ENCODE data around the gene PCNX1. TPM values are rescaled to one million over a fixed set of nuclear protein-coding genes. Genes with fewer than 3 reads are reported as not detected.

Gene PCNX1
- total RNA-seq, 2 experiments from 2014 or later = 32.7 to 42.6 TPM

- Mint-ChIP-seq H3K27me3 (peaks cover 1% of the 10 kb centered on the region), H3K9me3 (peaks cover 3% of the 10 kb centered on the region), H3K4me1 (ENCODE audit: low read depth) (peaks cover 50% of the 10 kb centered on the region), H3K36me3 (ENCODE audit: low read depth) (no peaks in the 10 kb centered on the region), H3K4me3 (no peak overlapping the region), H3K27ac (no peak overlapping the region)
- ATAC-seq (no peak), DNase-seq (no peak)
- intact Hi-C loops (cut with micrococcal nuclease) = no loop called here
- POLR2A ChIA-PET = interaction anchor here (4.2 kb wide), 1 partner anchor 9 kb away, joined by 16 read pairs; the partner anchor contains the start of gene PCNX1
- CTCF ChIA-PET = interaction anchor here (0.9 to 2.4 kb wide), 4 partner anchors 9 to 81 kb away, joined by 3 to 8 read pairs (median 6); partner anchors contain the start of gene PCNX1
- TF ChIP-seq CTCF (IDR thresholded peaks at IDR 0.05) = no peak
Observed at GRCh38 chr14:70898111-70898745, 9.0 kb upstream of the PCNX1 start.

- no peak for ATAC-seq
- ChIA-PET CTCF (interaction anchor here (1.1 to 5.2 kb wide), 7 partner anchors 12 to 83 kb away, joined by 3 to 21 read pairs (median 9); no protein-coding TSS in a partner anchor), POLR2A (interaction anchor here (1.1 to 12.3 kb wide), 3 partner anchors 8 to 17 kb away, joined by 3 to 163 read pairs (median 3); no protein-coding TSS in a partner anchor)
- Mint-ChIP-seq H3K4me3 (no peak overlapping the region), H3K36me3 (ENCODE audit: low read depth) (no peaks in the 10 kb centered on the region), H3K9me3 (peaks cover 2% of the 10 kb centered on the region), H3K27ac (peak overlapping the region; percentile 54), H3K27me3 (peaks cover under 1% of the 10 kb centered on the region), H3K4me1 (ENCODE audit: low read depth) (peaks cover 54% of the 10 kb centered on the region)
- intact Hi-C loops (cut with micrococcal nuclease) = no loop called here
- no peak for DNase-seq
- TF ChIP-seq CTCF (IDR thresholded peaks at IDR 0.05) = no peak
Observed at GRCh38 chr14:70901269-70901668, 6.0 kb upstream of the PCNX1 start.

GRCh38 chr14:70902184-70902583 is 5.1 kb upstream of the PCNX1 start:
- Mint-ChIP-seq H3K27ac (peak overlapping the region; percentile 85), H3K27me3 (no peaks in the 10 kb centered on the region), H3K4me3 (no peak overlapping the region), H3K36me3 (ENCODE audit: low read depth) (no peaks in the 10 kb centered on the region), H3K9me3 (no peaks in the 10 kb centered on the region), H3K4me1 (ENCODE audit: low read depth) (peaks cover 60% of the 10 kb centered on the region)
- no peak for TF ChIP-seq CTCF (IDR thresholded peaks at IDR 0.05)
- intact Hi-C loops (cut with micrococcal nuclease) = no loop called here
- CTCF ChIA-PET = interaction anchor here (0.8 to 5.2 kb wide), 11 partner anchors 13 to 84 kb away, joined by 3 to 21 read pairs (median 5); no protein-coding TSS in a partner anchor
- POLR2A ChIA-PET = interaction anchor here (0.6 to 12.3 kb wide), 5 partner anchors 9 to 1925 kb away, joined by 3 to 163 read pairs (median 3); no protein-coding TSS in a partner anchor
- no peak for DNase-seq
- peak; percentile 34 for ATAC-seq

- H3K4me1 Mint-ChIP-seq (ENCODE audit: low read depth) = peaks cover 55% of the 10 kb centered on the region
- ATAC-seq (no peak), DNase-seq (no peak)
- intact Hi-C loops (cut with micrococcal nuclease) = no loop called here
- H3K4me3 Mint-ChIP-seq = no peak overlapping the region
- no peak for TF ChIP-seq CTCF (IDR thresholded peaks at IDR 0.05)
- H3K27ac Mint-ChIP-seq = no peak overlapping the region
- peaks cover 8% of the 10 kb centered on the region for H3K36me3 Mint-ChIP-seq (ENCODE audit: low read depth)
- no peaks in the 10 kb centered on the region for H3K9me3 Mint-ChIP-seq
- no peaks in the 10 kb centered on the region for H3K27me3 Mint-ChIP-seq
- POLR2A ChIA-PET = interaction anchor here (1.1 to 12.3 kb wide), 6 partner anchors 8 to 74 kb away, joined by 3 to 163 read pairs (median 6); no protein-coding TSS in a partner anchor
- CTCF ChIA-PET = interaction anchor here (0.9 to 5.2 kb wide), 8 partner anchors 10 to 87 kb away, joined by 3 to 98 read pairs (median 38); no protein-coding TSS in a partner anchor
Observed at GRCh38 chr14:70904373-70904772, 2.9 kb upstream of the PCNX1 start.

- intact Hi-C loops (cut with micrococcal nuclease) = loop anchor here (5.0 kb wide), 2 partner anchors 52 to 67 kb away; no protein-coding TSS in a partner anchor
- ChIA-PET CTCF (interaction anchor here (3.1 to 5.2 kb wide), 7 partner anchors 11 to 107 kb away, joined by 11 to 98 read pairs (median 38); no protein-coding TSS in a partner anchor), POLR2A (interaction anchor here (1.1 to 12.3 kb wide), 7 partner anchors 9 to 73 kb away, joined by 3 to 163 read pairs (median 7); no protein-coding TSS in a partner anchor)
- H3K27me3 Mint-ChIP-seq = no peaks in the 10 kb centered on the region
- peak overlapping the region; percentile 78 for H3K27ac Mint-ChIP-seq
- ATAC-seq (no peak), DNase-seq (no peak)
- H3K9me3 Mint-ChIP-seq = no peaks in the 10 kb centered on the region
- TF ChIP-seq CTCF (IDR thresholded peaks at IDR 0.05) = no peak
- H3K36me3 Mint-ChIP-seq (ENCODE audit: low read depth) = peaks cover 12% of the 10 kb centered on the region
- H3K4me1 Mint-ChIP-seq (ENCODE audit: low read depth) = peaks cover 62% of the 10 kb centered on the region
- H3K4me3 Mint-ChIP-seq = no peak overlapping the region
Observed at GRCh38 chr14:70905301-70905700, 2.0 kb upstream of the PCNX1 start.

All from activated CD8-positive, alpha-beta T cell treated with anti-CD3 and anti-CD28 coated beads for 36 hours (primary cell).